H9 (cell line): ENCODE measurements around the gene ARHGAP5. TPM values are rescaled to one million over a fixed set of nuclear protein-coding genes. Genes with fewer than 3 reads are reported as not detected.

ENCODE experiments used
- DNase-seq: peaks from one replicate; pipeline ENCODE4 v3.0.0-alpha.2; 2017
- H2AFZ ChIP-seq: one replicate; pipeline ENCODE4 v1.6.1; 2013; ENCODE audit warnings: mild to moderate bottlenecking, low read length, control low read depth, moderate library complexity
- H2AK5ac ChIP-seq: 2 replicates; pipeline ENCODE4 v1.6.1; 2013; ENCODE audit warnings: low read length, control low read depth, mixed read lengths; ENCODE audit not compliant: insufficient read length
- H2BK120ac ChIP-seq: one replicate; pipeline ENCODE4 v1.6.1; 2013; ENCODE audit warnings: low read depth, mild to moderate bottlenecking, low read length, control low read depth, inconsistent platforms; ENCODE audit not compliant: poor library complexity, severe bottlenecking
- H2BK12ac ChIP-seq: 2 replicates; pipeline ENCODE4 v1.6.1; 2013; ENCODE audit warnings: low read length, control low read depth, mixed read lengths, low read depth; ENCODE audit not compliant: insufficient read length
- H2BK15ac ChIP-seq: 2 replicates; pipeline ENCODE4 v1.6.1; 2013; ENCODE audit warnings: low read depth, low read length, control low read depth
- H2BK20ac ChIP-seq: one replicate; pipeline ENCODE4 v1.6.1; 2013; ENCODE audit warnings: low read depth, mild to moderate bottlenecking, low read length, control low read depth, inconsistent platforms; ENCODE audit not compliant: poor library complexity, severe bottlenecking
- H2BK5ac ChIP-seq: 2 replicates; pipeline ENCODE4 v1.6.1; 2013; ENCODE audit warnings: low read length, control low read depth, mixed read lengths; ENCODE audit not compliant: insufficient read length
- H3K14ac ChIP-seq: 2 replicates; pipeline ENCODE4 v1.6.1; 2013; ENCODE audit warnings: low read length, control low read depth; ENCODE audit not compliant: insufficient read depth
- H3K18ac ChIP-seq: 2 replicates; pipeline ENCODE4 v1.6.1; 2013; ENCODE audit warnings: low read depth, mild to moderate bottlenecking, mixed read lengths, low read length, control low read depth; ENCODE audit not compliant: insufficient read length
- H3K23ac ChIP-seq: 2 replicates; pipeline ENCODE4 v1.6.1; 2013; ENCODE audit warnings: low read length, control low read depth, mixed read lengths, low read depth; ENCODE audit not compliant: insufficient read length
- H3K23me2 ChIP-seq: 2 replicates; pipeline ENCODE4 v1.6.1; 2013; ENCODE audit warnings: low read depth, mild to moderate bottlenecking, mixed read lengths, low read length, control low read depth; ENCODE audit not compliant: insufficient read length, poor library complexity, severe bottlenecking
- H3K27ac ChIP-seq: 2 replicates; pipeline ENCODE4 v1.5.1; 2013; ENCODE audit warnings: low read length, control low read depth, mixed read lengths, low read depth; ENCODE audit not compliant: insufficient read length
- H3K27me3 ChIP-seq: 2 replicates; pipeline ENCODE4 v1.6.1; 2013; ENCODE audit warnings: low read length, control low read depth, inconsistent platforms; ENCODE audit not compliant: insufficient read depth
- H3K4ac ChIP-seq: 2 replicates; pipeline ENCODE4 v1.6.1; 2013; ENCODE audit warnings: low read depth, mild to moderate bottlenecking, control low read depth, inconsistent platforms, low read length, moderate library complexity
- H3K4me1 ChIP-seq: 2 replicates; pipeline ENCODE4 v1.6.1; 2013; ENCODE audit warnings: low read length, control low read depth, inconsistent platforms; ENCODE audit not compliant: insufficient read depth
- H3K4me2 ChIP-seq: 2 replicates; pipeline ENCODE4 v1.6.1; 2013; ENCODE audit warnings: low read length, control low read depth, mixed read lengths; ENCODE audit not compliant: insufficient read length, insufficient read depth
- H3K56ac ChIP-seq: 2 replicates; pipeline ENCODE4 v1.6.1; 2013; ENCODE audit warnings: low read depth, mild to moderate bottlenecking, mixed read lengths, low read length, control low read depth; ENCODE audit not compliant: insufficient read length
- H3K79me1 ChIP-seq: 2 replicates; pipeline ENCODE4 v1.6.1; 2013; ENCODE audit warnings: low read depth, mild to moderate bottlenecking, moderate library complexity, low read length, control low read depth, inconsistent platforms; ENCODE audit not compliant: insufficient read depth, poor library complexity, severe bottlenecking
- H3K79me2 ChIP-seq: 2 replicates; pipeline ENCODE4 v1.6.1; 2013; ENCODE audit warnings: low read length, control low read depth, inconsistent platforms; ENCODE audit not compliant: insufficient read depth
- H3K9ac ChIP-seq: 2 replicates; pipeline ENCODE4 v1.6.1; 2013; ENCODE audit warnings: low read length, control low read depth, mixed read lengths; ENCODE audit not compliant: insufficient read length; ENCODE audit errors: extremely low read depth
- H3K9me3 ChIP-seq: one replicate; pipeline ENCODE4 v1.6.1; 2013; ENCODE audit warnings: low read depth, low read length, inconsistent platforms; ENCODE audit not compliant: control insufficient read depth
- H3T11ph ChIP-seq: one replicate; pipeline ENCODE4 v1.6.1; 2013; ENCODE audit warnings: mild to moderate bottlenecking, low read length, control low read depth, inconsistent platforms
- H4K20me1 ChIP-seq: one replicate; pipeline ENCODE4 v1.6.1; 2013; ENCODE audit not compliant: control insufficient read depth, insufficient read length, insufficient read depth
- H4K5ac ChIP-seq: 2 replicates; pipeline ENCODE4 v1.6.1; 2013; ENCODE audit warnings: low read depth, mild to moderate bottlenecking, mixed read lengths, low read length, control low read depth; ENCODE audit not compliant: insufficient read length
- H4K8ac ChIP-seq: replicated peaks from 2 replicates; pipeline ENCODE4 v1.6.1; 2013; ENCODE audit warnings: low read length, control low read depth, mixed read lengths, low read depth; ENCODE audit not compliant: insufficient read length
- H4K91ac ChIP-seq: 2 replicates; pipeline ENCODE4 v1.6.1; 2013; ENCODE audit warnings: low read depth, mild to moderate bottlenecking, moderate library complexity, mixed read lengths, low read length, control low read depth; ENCODE audit not compliant: insufficient read length
- H3K27ac Mint-ChIP-seq, 3 experiments: 2 replicates in 2 of 3; 3 replicates in 1 of 3; pipeline ENCODE4 v1.8.0; 2020 to 2021; ENCODE audit warnings: mixed read lengths in 3 of 3, mild to moderate bottlenecking in 1 of 3, moderate library complexity in 1 of 3
- H3K27me3 Mint-ChIP-seq: 2 replicates; pipeline ENCODE4 v1.8.0; 2021; ENCODE audit warnings: low read depth, mild to moderate bottlenecking, moderate library complexity, mixed read lengths
- H3K36me3 Mint-ChIP-seq, 3 experiments: 2 replicates in 2 of 3; 3 replicates in 1 of 3; pipeline ENCODE4 v1.8.0; 2020 to 2021; ENCODE audit warnings: low read depth in 3 of 3, mixed read lengths in 3 of 3; ENCODE audit not compliant: insufficient read depth in 1 of 3
- H3K4me1 Mint-ChIP-seq, 2 experiments: 2 replicates each; pipeline ENCODE4 v1.8.0; 2020; ENCODE audit warnings: mixed read lengths in 2 of 2
- H3K4me3 Mint-ChIP-seq, 2 experiments: 2 replicates in 1 of 2; 3 replicates in 1 of 2; pipeline ENCODE4 v1.8.0; 2020 to 2021; ENCODE audit warnings: mild to moderate bottlenecking in 2 of 2, mixed read lengths in 2 of 2, moderate library complexity in 1 of 2
- H3K9me3 Mint-ChIP-seq, 2 experiments: 2 replicates in 1 of 2; 3 replicates in 1 of 2; pipeline ENCODE4 v1.8.0; 2020; ENCODE audit warnings: mild to moderate bottlenecking in 2 of 2, mixed read lengths in 2 of 2, moderate library complexity in 1 of 2
- WGBS: extraction: QIAGEN DNeasy Blood & Tissue Kit; methylation state at CpG from one replicate; pipeline ENCODE4 v1.1.7; 2013; ENCODE audit warnings: missing lambda C conversion rate, low lambda C conversion rate, mixed read lengths; ENCODE audit not compliant: insufficient read length; ENCODE audit errors: extremely low coverage; 5-methylcytosine and 5-hydroxymethylcytosine counted together
- total RNA-seq: library from RNA; stranded (reverse); gene quantifications from 2 replicates; pipeline ENCODE4 v1.2.1, GENCODE V29; 2021
- TF ChIP-seq, protein P1 (sequence below): fragments of 200-600 bp; sonication (generic); conservative IDR thresholded peaks from 3 replicates; pipeline ENCODE4 v1.8.0; 2021; ENCODE audit warnings: antibody characterized with exemption, mild to moderate bottlenecking

ARHGAP5 gene
- total RNA-seq, 1 experiment from 2014 or later = 73.8 TPM

- no peaks in the 10 kb centered on the region for H3K79me2 ChIP-seq
- no peak overlapping the region for H3K9ac ChIP-seq
- no peak overlapping the region for H3K23ac ChIP-seq
- peaks cover 7 to 9% of the 10 kb centered on the region in 2 experiments for H3K4me1 Mint-ChIP-seq
- H3K36me3 Mint-ChIP-seq = no peaks in the 10 kb centered on the region; a peak in 1 of 7 replicates
- no peak overlapping the region for H3K4me3 Mint-ChIP-seq
- no peak overlapping the region for H3K18ac ChIP-seq
- H3K27me3 Mint-ChIP-seq = no peaks in the 10 kb centered on the region
- peaks cover 6% of the 10 kb centered on the region for H3K23me2 ChIP-seq
- H3K9me3 Mint-ChIP-seq = no peaks in the 10 kb centered on the region; a peak in 1 of 5 replicates
- TF ChIP-seq, protein P1, sequence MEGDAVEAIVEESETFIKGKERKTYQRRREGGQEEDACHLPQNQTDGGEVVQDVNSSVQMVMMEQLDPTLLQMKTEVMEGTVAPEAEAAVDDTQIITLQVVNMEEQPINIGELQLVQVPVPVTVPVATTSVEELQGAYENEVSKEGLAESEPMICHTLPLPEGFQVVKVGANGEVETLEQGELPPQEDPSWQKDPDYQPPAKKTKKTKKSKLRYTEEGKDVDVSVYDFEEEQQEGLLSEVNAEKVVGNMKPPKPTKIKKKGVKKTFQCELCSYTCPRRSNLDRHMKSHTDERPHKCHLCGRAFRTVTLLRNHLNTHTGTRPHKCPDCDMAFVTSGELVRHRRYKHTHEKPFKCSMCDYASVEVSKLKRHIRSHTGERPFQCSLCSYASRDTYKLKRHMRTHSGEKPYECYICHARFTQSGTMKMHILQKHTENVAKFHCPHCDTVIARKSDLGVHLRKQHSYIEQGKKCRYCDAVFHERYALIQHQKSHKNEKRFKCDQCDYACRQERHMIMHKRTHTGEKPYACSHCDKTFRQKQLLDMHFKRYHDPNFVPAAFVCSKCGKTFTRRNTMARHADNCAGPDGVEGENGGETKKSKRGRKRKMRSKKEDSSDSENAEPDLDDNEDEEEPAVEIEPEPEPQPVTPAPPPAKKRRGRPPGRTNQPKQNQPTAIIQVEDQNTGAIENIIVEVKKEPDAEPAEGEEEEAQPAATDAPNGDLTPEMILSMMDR = no peak
- H4K20me1 ChIP-seq = no peaks in the 10 kb centered on the region
- no peak overlapping the region for H4K5ac ChIP-seq
- no peak overlapping the region for H2BK15ac ChIP-seq
- no peaks in the 10 kb centered on the region for H3K9me3 ChIP-seq
- H2BK12ac ChIP-seq = no peak overlapping the region
- H3K4me1 ChIP-seq = no peaks in the 10 kb centered on the region
- H3K27me3 ChIP-seq = no peaks in the 10 kb centered on the region
- no peak for DNase-seq
- no peak overlapping the region for H3K56ac ChIP-seq
- no CpG with 5 or more reads among the region's 1 CpG for WGBS
- H2AK5ac ChIP-seq = no peak overlapping the region
- H3K27ac Mint-ChIP-seq = no peak overlapping the region
- no peak overlapping the region for H3K27ac ChIP-seq
- no peak overlapping the region for H2BK5ac ChIP-seq
- no peak overlapping the region for H3K14ac ChIP-seq
- no peak overlapping the region for H3K4me2 ChIP-seq
- no peak overlapping the region for H2BK120ac ChIP-seq
- no peak overlapping the region for H4K8ac ChIP-seq
- no peak overlapping the region for H3K4ac ChIP-seq
- H2BK20ac ChIP-seq = no peak overlapping the region
- H2AFZ ChIP-seq = no peak overlapping the region
- no peak overlapping the region for H3T11ph ChIP-seq
- no peak overlapping the region for H4K91ac ChIP-seq
- no peaks in the 10 kb centered on the region for H3K79me1 ChIP-seq
Observed at GRCh38 chr14:32072676-32073075, 4.4 kb upstream of the ARHGAP5 start.
